B cell (primary cell): ENCODE measurements around the gene STEAP4. TPM values are rescaled to one million over a fixed set of nuclear protein-coding genes. Genes with fewer than 3 reads are reported as not detected.

ENCODE experiments used
- ATAC-seq: fragments of 200-7000 bp; cut with Tn5 transposase; one replicate; pipeline ENCODE4 v1.10.0; 2021; ENCODE audit warnings: low read depth, mild to moderate bottlenecking, moderate number of reproducible peaks, moderate library complexity
- CTCF ChIA-PET: fragments of 350-600 bp; sonication (Branson Sonifier 250); formaldehyde crosslinking; loops from one replicate; lab custom pipeline; 2021; ENCODE audit warnings: antibody characterized with exemption, inconsistent platforms; lab: Charles Lee
- POLR2A ChIA-PET: fragments of 350-600 bp; sonication (Branson Sonifier 250); formaldehyde crosslinking; loops from one replicate; lab custom pipeline; 2021; ENCODE audit warnings: antibody characterized with exemption; lab: Charles Lee
- DNase-seq: peaks from one replicate; pipeline ENCODE4 v3.0.0; 2013
- H2AFZ ChIP-seq: 2 replicates; pipeline ENCODE4 v1.6.1; 2012; ENCODE audit warnings: mild to moderate bottlenecking, low read depth, low read length; ENCODE audit not compliant: insufficient read depth, poor library complexity, severe bottlenecking
- H3K27ac ChIP-seq, 2 donors: 1 replicate in 1 of 2; 2 replicates in 1 of 2; pipeline ENCODE4 v1.5.1; 2012 to 2013; ENCODE audit warnings: low read length in 2 of 2, mild to moderate bottlenecking in 2 of 2, moderate library complexity in 1 of 2
- H3K27me3 ChIP-seq, 4 experiments: fragments of 200-600 bp in 1 of 4; sonication (generic) in 1 of 4; replicated peaks in 1 of 4; 1 replicate in 2 of 4; 2 replicates in 2 of 4; pipeline versions ENCODE4 v1.6.1 to v1.7.0; 2013 to 2016; ENCODE audit warnings: low read length in 3 of 4, mild to moderate bottlenecking in 2 of 4, mixed read lengths in 1 of 4, moderate library complexity in 1 of 4; ENCODE audit not compliant: insufficient read depth in 4 of 4, control insufficient read depth in 3 of 4; ENCODE audit errors: control extremely low read depth in 1 of 4
- H3K36me3 ChIP-seq, 2 experiments: replicated peaks in 1 of 2; 1 replicate in 1 of 2; 2 replicates in 1 of 2; pipeline versions ENCODE4 v1.6.1 to v1.7.1; 2013; ENCODE audit warnings: low read length in 1 of 2; ENCODE audit not compliant: insufficient read depth in 2 of 2, control insufficient read depth in 1 of 2; ENCODE audit errors: control extremely low read depth in 1 of 2, extremely low read depth in 1 of 2
- H3K4me1 ChIP-seq, 2 donors: fragments of 200-600 bp in 1 of 2; sonication (generic) in 1 of 2; 1 replicate in 1 of 2; 2 replicates in 1 of 2; pipeline versions ENCODE4 v1.5.1 to v1.6.1; 2013 to 2017; ENCODE audit warnings: low read length in 2 of 2; ENCODE audit not compliant: control insufficient read depth in 2 of 2, insufficient read depth in 2 of 2
- H3K4me2 ChIP-seq: replicated peaks from 2 replicates; pipeline ENCODE3; 2012; ENCODE audit warnings: mild to moderate bottlenecking, low read depth, low read length; ENCODE audit not compliant: poor library complexity, severe bottlenecking
- H3K4me3 ChIP-seq, 5 experiments: fragments of 200-600 bp in 1 of 5; sonication (generic) in 1 of 5; 1 replicate in 3 of 5; 2 replicates in 2 of 5; pipeline versions ENCODE4 v1.5.1 to v1.7.0; 2011 to 2016; ENCODE audit warnings: low read length in 4 of 5, mild to moderate bottlenecking in 4 of 5, low read depth in 2 of 5, control low read depth in 1 of 5, moderate library complexity in 1 of 5; ENCODE audit not compliant: insufficient read depth in 1 of 5; ENCODE audit errors: control extremely low read depth in 1 of 5, extremely low read depth in 1 of 5
- H3K79me2 ChIP-seq: fragments of 200-600 bp; sonication (generic); one replicate; pipeline ENCODE4 v1.6.0; 2016; ENCODE audit warnings: low read length; ENCODE audit not compliant: control insufficient read depth, insufficient read depth
- H3K9ac ChIP-seq: fragments of 200-600 bp; sonication (generic); 2 replicates; pipeline ENCODE4 v1.6.1; 2017; ENCODE audit warnings: mild to moderate bottlenecking, low read length, moderate library complexity
- H3K9me3 ChIP-seq, 3 donors: one replicate each; pipeline versions ENCODE4 v1.6.1 to v1.7.1; 2013; ENCODE audit warnings: low read length in 2 of 3; ENCODE audit not compliant: control insufficient read depth in 2 of 3, insufficient read depth in 1 of 3; ENCODE audit errors: control extremely low read depth in 1 of 3
- H4K20me1 ChIP-seq: 2 replicates; pipeline ENCODE4 v1.6.0; 2012; ENCODE audit warnings: mild to moderate bottlenecking, low read length; ENCODE audit not compliant: insufficient read depth, control insufficient read depth, poor library complexity, severe bottlenecking
- H3K27ac Mint-ChIP-seq: one replicate; pipeline ENCODE4 v1.8.0; 2021; ENCODE audit warnings: mixed read lengths
- H3K27me3 Mint-ChIP-seq: one replicate; pipeline ENCODE4 v1.8.0; 2021; ENCODE audit warnings: mixed read lengths
- H3K4me1 Mint-ChIP-seq: one replicate; pipeline ENCODE4 v1.8.0; 2021; ENCODE audit warnings: mixed read lengths
- H3K4me3 Mint-ChIP-seq: one replicate; pipeline ENCODE4 v1.8.0; 2021; ENCODE audit warnings: mixed read lengths
- H3K9me3 Mint-ChIP-seq: one replicate; pipeline ENCODE4 v1.8.0; 2022; ENCODE audit warnings: mixed read lengths; ENCODE audit not compliant: insufficient read depth
- EZH2 ChIP-seq: IDR thresholded peaks from 2 replicates; pipeline ENCODE4 v1.6.1; 2012; ENCODE audit warnings: borderline replicate concordance, low read depth, mild to moderate bottlenecking, moderate library complexity, low read length; ENCODE audit not compliant: insufficient read depth, poor library complexity, severe bottlenecking
- WGBS: methylation state at CpG from one replicate; pipeline ENCODE4 v1.1.5; 2013; ENCODE audit warnings: missing lambda C conversion rate; ENCODE audit not compliant: insufficient coverage; 5-methylcytosine and 5-hydroxymethylcytosine counted together
- intact Hi-C: fragments of 100-400 bp; cut with micrococcal nuclease; formaldehyde crosslinking; loops from one replicate; pipeline ENCODE4 v1.10.0; 2022
- polyA plus RNA-seq: library from polyadenylated mRNA; depleted of rRNA; stranded (reverse); fragments of >200 nt; gene quantifications from 2 replicates; pipeline ENCODE4 v1.2.3, GENCODE V29; 2012
- total RNA-seq, 2 donors: library from RNA; stranded (reverse); fragments of 120-200 nt in 1 of 2; gene quantifications; 1 replicate in 1 of 2; 2 replicates in 1 of 2; pipeline versions ENCODE4 v1.2.3 to v1.2.4, GENCODE V29; 2013 to 2022
- TF ChIP-seq, protein P1 (sequence below): fragments of 200-600 bp; IDR thresholded peaks from one replicate; pipeline ENCODE4 v1.8.0; 2022; ENCODE audit warnings: antibody characterized with exemption, mild to moderate bottlenecking

The STEAP4 gene
- total and polyA plus RNA-seq, 2 donors (not counting 1 experiment from before 2014, with no cell fraction given) = 0.04 TPM; not detected in 1

DNA sequence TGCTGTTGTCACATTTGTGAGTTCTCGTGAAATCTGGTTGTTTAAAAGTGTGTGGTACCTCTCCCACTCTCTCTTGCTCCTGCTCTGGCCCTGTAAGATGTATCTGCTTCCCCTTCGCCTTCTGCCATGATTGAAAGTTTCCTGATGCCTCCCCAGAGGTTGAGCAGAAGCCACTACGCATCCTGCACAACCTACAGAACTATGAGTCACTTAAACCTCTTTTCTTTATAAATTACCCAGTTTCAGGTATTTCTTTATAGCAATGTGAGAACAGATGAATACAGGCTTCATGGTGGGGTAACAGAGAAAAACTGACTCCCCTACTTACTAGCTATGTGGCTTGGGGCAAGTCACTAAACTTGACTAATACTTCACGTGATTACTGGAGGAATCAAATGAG is 18.0 kb upstream of the STEAP4 start:
- Histone ChIP-seq H3K36me3 (no peaks in the 10 kb centered on the region), H3K79me2 (no peaks in the 10 kb centered on the region), H2AFZ (no peak overlapping the region), H3K27me3 (no peaks in the 10 kb centered on the region), H3K9me3 (peaks cover 0 to under 1% (median 0%) of the 10 kb centered on the region in 3 donors), H4K20me1 (no peaks in the 10 kb centered on the region), H3K9ac (no peak overlapping the region), H3K27ac (no peak overlapping the region), H3K4me3 (no peak overlapping the region), H3K4me1 (no peaks in the 10 kb centered on the region), H3K4me2 (no peak overlapping the region)
- TF ChIP-seq, protein P1, sequence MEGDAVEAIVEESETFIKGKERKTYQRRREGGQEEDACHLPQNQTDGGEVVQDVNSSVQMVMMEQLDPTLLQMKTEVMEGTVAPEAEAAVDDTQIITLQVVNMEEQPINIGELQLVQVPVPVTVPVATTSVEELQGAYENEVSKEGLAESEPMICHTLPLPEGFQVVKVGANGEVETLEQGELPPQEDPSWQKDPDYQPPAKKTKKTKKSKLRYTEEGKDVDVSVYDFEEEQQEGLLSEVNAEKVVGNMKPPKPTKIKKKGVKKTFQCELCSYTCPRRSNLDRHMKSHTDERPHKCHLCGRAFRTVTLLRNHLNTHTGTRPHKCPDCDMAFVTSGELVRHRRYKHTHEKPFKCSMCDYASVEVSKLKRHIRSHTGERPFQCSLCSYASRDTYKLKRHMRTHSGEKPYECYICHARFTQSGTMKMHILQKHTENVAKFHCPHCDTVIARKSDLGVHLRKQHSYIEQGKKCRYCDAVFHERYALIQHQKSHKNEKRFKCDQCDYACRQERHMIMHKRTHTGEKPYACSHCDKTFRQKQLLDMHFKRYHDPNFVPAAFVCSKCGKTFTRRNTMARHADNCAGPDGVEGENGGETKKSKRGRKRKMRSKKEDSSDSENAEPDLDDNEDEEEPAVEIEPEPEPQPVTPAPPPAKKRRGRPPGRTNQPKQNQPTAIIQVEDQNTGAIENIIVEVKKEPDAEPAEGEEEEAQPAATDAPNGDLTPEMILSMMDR = no peak
- no peak for TF ChIP-seq EZH2
- Mint-ChIP-seq H3K9me3 (no peaks in the 10 kb centered on the region), H3K27ac (no peak overlapping the region), H3K4me3 (no peak overlapping the region), H3K27me3 (no peaks in the 10 kb centered on the region), H3K4me1 (peaks cover 4% of the 10 kb centered on the region)
- POLR2A ChIA-PET = no interaction called here
- ATAC-seq (no peak), DNase-seq (no peak)
- CTCF ChIA-PET = no interaction called here
- WGBS = 83% methylated on average over 1 of the region's 4 CpGs
- intact Hi-C loops = no loop called here

DNA sequence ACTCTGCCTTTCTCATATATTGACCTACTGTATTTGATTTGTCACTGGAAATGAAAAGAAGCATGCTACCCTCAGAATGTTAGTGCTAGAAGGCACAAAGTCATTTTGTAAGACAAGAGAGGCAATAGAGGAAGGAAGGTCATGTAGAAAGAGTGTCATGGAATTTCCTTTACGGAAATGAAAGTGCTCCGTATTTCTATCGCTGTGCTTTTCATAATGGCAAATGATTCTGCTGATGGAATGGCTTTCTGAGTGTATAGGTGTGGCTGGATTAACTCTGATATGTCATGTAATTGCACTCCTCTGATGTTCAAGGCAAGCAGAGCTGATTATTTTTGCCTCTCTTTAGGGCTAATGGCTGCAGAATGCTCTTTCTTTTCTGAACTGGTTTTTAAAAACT is 15.5 kb upstream of the STEAP4 start:
- POLR2A ChIA-PET = no interaction called here
- no peak for ATAC-seq
- 80% methylated on average over 2 of the region's 3 CpGs for WGBS

More for the DNA sequence above, 15.5 kb upstream of the STEAP4 start:
- no peak overlapping the region for H2AFZ ChIP-seq
- no peaks in the 10 kb centered on the region for H3K4me1 ChIP-seq
- H3K4me3 ChIP-seq = no peak overlapping the region
- no peaks in the 10 kb centered on the region for H3K9me3 ChIP-seq
- H3K27ac ChIP-seq = no peak overlapping the region
- DNase-seq = no peak
- Mint-ChIP-seq H3K4me1 (peaks cover 4% of the 10 kb centered on the region), H3K27me3 (no peaks in the 10 kb centered on the region), H3K27ac (no peak overlapping the region), H3K4me3 (no peak overlapping the region), H3K9me3 (no peaks in the 10 kb centered on the region)
- H3K9ac ChIP-seq = no peak overlapping the region
- no peaks in the 10 kb centered on the region for H3K79me2 ChIP-seq
- H3K36me3 ChIP-seq = no peaks in the 10 kb centered on the region
- TF ChIP-seq EZH2 = no peak
- TF ChIP-seq, protein P1 = no peak
- intact Hi-C loops = no loop called here
- no peaks in the 10 kb centered on the region for H3K27me3 ChIP-seq
- H3K4me2 ChIP-seq = no peak overlapping the region
- CTCF ChIA-PET = no interaction called here
- no peaks in the 10 kb centered on the region for H4K20me1 ChIP-seq
